ENCODE data around the gene DSG3. TPM values are rescaled to one million over a fixed set of nuclear protein-coding genes. Genes with fewer than 3 reads are reported as not detected.
"Not testable (repeated sequence)": the region's sequence is repeated elsewhere in the genome, so short reads cannot be mapped to it uniquely, and the experiment has no call there.

The DSG3 gene
- total RNA-seq, 2 donors from 2014 or later = 1.3 to 2.3 TPM

DNA sequence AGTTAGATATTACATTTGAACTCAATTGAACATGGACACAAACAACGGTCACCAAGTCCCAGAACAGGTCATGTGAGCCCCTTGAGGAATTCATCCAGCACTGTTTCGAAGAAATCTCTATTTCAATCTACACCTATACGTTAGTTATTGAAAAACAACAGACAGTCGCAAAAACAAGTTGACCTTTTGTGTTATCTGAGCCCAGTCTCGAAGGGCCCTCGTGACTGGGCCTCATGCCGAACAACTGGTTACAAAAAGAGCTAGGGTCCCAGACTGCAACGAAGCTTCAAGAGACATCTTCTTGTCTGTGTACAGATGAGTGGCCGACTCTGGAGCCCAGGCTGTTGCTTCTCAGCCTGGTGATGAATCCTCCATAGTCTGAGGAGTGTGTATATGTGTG lies 45.1 kb downstream of the DSG3 start:
- WGBS = 88% methylated on average over 9 of the region's 9 CpGs
- Histone ChIP-seq H3K27me3 (replicated peaks; ENCODE audit: insufficient read depth) (no peaks in the 10 kb centered on the region), H3K9me3 (no peaks in the 10 kb centered on the region), H3K4me3 (no peak overlapping the region), H3K36me3 (no peaks in the 10 kb centered on the region), H3K4me1 (replicated peaks) (no peaks in the 10 kb centered on the region), H3K27ac (no peak overlapping the region)
- intact Hi-C loops (cut with DNase I) = loop anchor here (10.0 kb wide), 1 partner anchor 48 kb away; the partner anchor contains the start of gene DSG3
- no peak for DNase-seq (ENCODE audit: low spot score)
- TF ChIP-seq POLR2A (IDR thresholded peaks at IDR 0.05) (no peak), POLR2AphosphoS5 (IDR thresholded peaks at IDR 0.05) (no peak)
- TF ChIP-seq, protein P1, sequence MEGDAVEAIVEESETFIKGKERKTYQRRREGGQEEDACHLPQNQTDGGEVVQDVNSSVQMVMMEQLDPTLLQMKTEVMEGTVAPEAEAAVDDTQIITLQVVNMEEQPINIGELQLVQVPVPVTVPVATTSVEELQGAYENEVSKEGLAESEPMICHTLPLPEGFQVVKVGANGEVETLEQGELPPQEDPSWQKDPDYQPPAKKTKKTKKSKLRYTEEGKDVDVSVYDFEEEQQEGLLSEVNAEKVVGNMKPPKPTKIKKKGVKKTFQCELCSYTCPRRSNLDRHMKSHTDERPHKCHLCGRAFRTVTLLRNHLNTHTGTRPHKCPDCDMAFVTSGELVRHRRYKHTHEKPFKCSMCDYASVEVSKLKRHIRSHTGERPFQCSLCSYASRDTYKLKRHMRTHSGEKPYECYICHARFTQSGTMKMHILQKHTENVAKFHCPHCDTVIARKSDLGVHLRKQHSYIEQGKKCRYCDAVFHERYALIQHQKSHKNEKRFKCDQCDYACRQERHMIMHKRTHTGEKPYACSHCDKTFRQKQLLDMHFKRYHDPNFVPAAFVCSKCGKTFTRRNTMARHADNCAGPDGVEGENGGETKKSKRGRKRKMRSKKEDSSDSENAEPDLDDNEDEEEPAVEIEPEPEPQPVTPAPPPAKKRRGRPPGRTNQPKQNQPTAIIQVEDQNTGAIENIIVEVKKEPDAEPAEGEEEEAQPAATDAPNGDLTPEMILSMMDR (IDR thresholded peaks at IDR 0.05) = no peak

- H3K36me3 ChIP-seq = no peaks in the 10 kb centered on the region
- intact Hi-C loops (cut with DNase I) = loop anchor here (10.0 kb wide), 1 partner anchor 48 kb away; the partner anchor contains the start of gene DSG3
- H3K4me3 ChIP-seq = no peak overlapping the region
- no peaks in the 10 kb centered on the region for H3K9me3 ChIP-seq
- WGBS = 86% methylated on average over 7 of the region's 7 CpGs
- TF ChIP-seq POLR2A (IDR thresholded peaks at IDR 0.05) (no peak), POLR2AphosphoS5 (IDR thresholded peaks at IDR 0.05) (no peak)
- TF ChIP-seq, protein P1 (IDR thresholded peaks at IDR 0.05) = no peak
- H3K4me1 ChIP-seq (replicated peaks) = no peaks in the 10 kb centered on the region
- DNase-seq (ENCODE audit: low spot score) = no peak
- H3K27ac ChIP-seq = no peak overlapping the region
- no peaks in the 10 kb centered on the region for H3K27me3 ChIP-seq (replicated peaks; ENCODE audit: insufficient read depth)
Observed at GRCh38 chr18:31493171-31493570, 45.6 kb downstream of the DSG3 start.

GRCh38 chr18:31493941-31494340 lies 46.4 kb downstream of the DSG3 start:
- peak; percentile 69 for TF ChIP-seq POLR2AphosphoS5 (IDR thresholded peaks at IDR 0.05)
- TF ChIP-seq POLR2A (IDR thresholded peaks at IDR 0.05) = no peak
- DNase-seq (ENCODE audit: low spot score) = peak; percentile 72
- Histone ChIP-seq H3K36me3 (no peaks in the 10 kb centered on the region), H3K4me1 (replicated peaks) (no peaks in the 10 kb centered on the region), H3K4me3 (no peak overlapping the region), H3K27ac (no peak overlapping the region), H3K27me3 (replicated peaks; ENCODE audit: insufficient read depth) (no peaks in the 10 kb centered on the region), H3K9me3 (no peaks in the 10 kb centered on the region)
- intact Hi-C loops (cut with DNase I) = loop anchor here (10.0 kb wide), 1 partner anchor 49 kb away; the partner anchor contains the start of gene DSG3

- DNase-seq (ENCODE audit: low spot score); H3K4me3 ChIP-seq; H3K27ac ChIP-seq; H3K4me1 ChIP-seq (replicated peaks); H3K27me3 ChIP-seq (replicated peaks; ENCODE audit: insufficient read depth); H3K36me3 ChIP-seq; H3K9me3 ChIP-seq: not testable (repeated sequence)
- WGBS = 69% methylated on average over 2 of the region's 2 CpGs
- intact Hi-C loops (cut with DNase I) = loop anchor here (10.0 kb wide), 1 partner anchor 50 kb away; the partner anchor contains the start of gene DSG3
Observed at GRCh38 chr18:31494705-31495244, 47.2 kb downstream of the DSG3 start.

GRCh38 chr18:31497404-31497835 lies 49.9 kb downstream of the DSG3 start:
- no peak for DNase-seq (ENCODE audit: low spot score)
- peak overlapping the region; percentile 89 to 92 for H3K27ac ChIP-seq
- WGBS = 13% methylated on average over 25 of the region's 25 CpGs
- H3K36me3 ChIP-seq = no peaks in the 10 kb centered on the region
- no peaks in the 10 kb centered on the region for H3K27me3 ChIP-seq (replicated peaks; ENCODE audit: insufficient read depth)
- peak overlapping the region; percentile 65 to 66 for H3K4me3 ChIP-seq
- intact Hi-C loops (cut with DNase I) = loop anchor here (10.0 kb wide), 1 partner anchor 53 kb away; the partner anchor contains the start of gene DSG3
- TF ChIP-seq POLR2A (IDR thresholded peaks at IDR 0.05) (no peak), POLR2AphosphoS5 (IDR thresholded peaks at IDR 0.05) (no peak)
- TF ChIP-seq, protein P1 (IDR thresholded peaks at IDR 0.05) = no peak
- no peaks in the 10 kb centered on the region for H3K9me3 ChIP-seq
- H3K4me1 ChIP-seq (replicated peaks) = no peaks in the 10 kb centered on the region
